H1 (cell line): ENCODE measurements around the gene CCDC183. TPM values are rescaled to one million over a fixed set of nuclear protein-coding genes. Genes with fewer than 3 reads are reported as not detected.

ENCODE experiments used
- CBX5 ChIP-seq: fragments of 300-800, 300-1000 bp; sonication (generic); IDR thresholded peaks from 2 replicates; pipeline ENCODE4 v1.7.1; 2016; ENCODE audit warnings: antibody characterized with exemption, low read length, low read depth
- CHD7 ChIP-seq: fragments of 300-600 bp; sonication (generic); IDR thresholded peaks from 2 replicates; pipeline ENCODE4 v1.7.1; 2012; ENCODE audit warnings: low read length, moderate library complexity, mild to moderate bottlenecking, inconsistent platforms; ENCODE audit not compliant: insufficient replicate concordance
- CTBP2 ChIP-seq: IDR thresholded peaks from 2 replicates; pipeline ENCODE4 v1.7.0; 2011; ENCODE audit warnings: borderline replicate concordance, mild to moderate bottlenecking, moderate library complexity, mixed read lengths, low read length; ENCODE audit not compliant: insufficient read depth, insufficient read length
- EP300 ChIP-seq, 2 experiments: IDR thresholded peaks; 1 replicate in 1 of 2; 2 replicates in 1 of 2; pipeline ENCODE4 v1.6.1; 2011 to 2012; ENCODE audit warnings: low read depth in 2 of 2, low read length in 2 of 2, mild to moderate bottlenecking in 2 of 2, borderline replicate concordance in 1 of 2, inconsistent platforms in 1 of 2, moderate library complexity in 1 of 2
- GABPA ChIP-seq: IDR thresholded peaks from 2 replicates; pipeline ENCODE4 v1.6.1; 2011; ENCODE audit warnings: mild to moderate bottlenecking, low read length, moderate library complexity, borderline replicate concordance; ENCODE audit not compliant: insufficient read depth
- POLR2AphosphoS5 ChIP-seq: IDR thresholded peaks from 2 replicates; pipeline ENCODE4 v1.6.1; 2011; ENCODE audit warnings: low read depth, low read length
- SP2 ChIP-seq: IDR thresholded peaks from 2 replicates; pipeline ENCODE4 v1.6.1; 2012; ENCODE audit warnings: mild to moderate bottlenecking, low read length, inconsistent platforms
- SP4 ChIP-seq: IDR thresholded peaks from 2 replicates; pipeline ENCODE4 v1.6.1; 2012; ENCODE audit warnings: low read length, inconsistent platforms
- TAF1 ChIP-seq: IDR thresholded peaks from 2 replicates; pipeline ENCODE4 v1.6.1; 2011; ENCODE audit warnings: mild to moderate bottlenecking, low read depth, low read length
- TBP ChIP-seq: IDR thresholded peaks from 2 replicates; pipeline ENCODE4 v1.6.1; 2011; ENCODE audit warnings: low read depth, low read length, improper control_type of control experiment
- USF2 ChIP-seq: IDR thresholded peaks from 2 replicates; pipeline ENCODE4 v1.6.1; 2011; ENCODE audit warnings: low read length, improper control_type of control experiment
- polyA plus RNA-seq, 7 experiments: library from polyadenylated mRNA; depleted of rRNA in 3 of 7; stranded (reverse) in 5 of 7; unstranded in 2 of 7; fragments of >200 nt in 5 of 7; fragments of 200-250 nt in 2 of 7; gene quantifications; 1 replicate in 5 of 7; 2 replicates in 1 of 7; 4 replicates in 1 of 7; pipeline versions ENCODE4 v1.2.1 to v1.2.3, GENCODE V29; 2011 to 2013; ENCODE audit warnings: missing spikeins in 2 of 7, mixed read lengths in 2 of 7
- total RNA-seq: library from RNA; stranded (reverse); fragmentation: NEBNext Ultra II Directional; extraction: Animal tissue kit (Norgen Biotek cat#: 25700); gene quantifications from 2 replicates; pipeline ENCODE4 v1.2.1, GENCODE V29; 2021

Gene CCDC183
- total and polyA plus RNA-seq, 2 of the 8 experiments (the other 6 are each of a cell fraction or from before 2014, with no cell fraction given), result 0.51 to 1.6 TPM

GRCh38 chr9:136808806-136809158 lies 12.6 kb downstream of the CCDC183 start (continued):
- TF ChIP-seq CHD7 (no peak), EP300 (IDR thresholded peaks at IDR 0.05; ENCODE audit: borderline replicate concordance in 1 of 2, low read depth in 2 of 2, low read length in 2 of 2) (no peak), GABPA (no peak), TAF1 (no peak), SP4 (no peak), SP2 (no peak), CBX5 (no peak), USF2 (no peak), CTBP2 (no peak), TBP (no peak), POLR2AphosphoS5 (no peak)
